ENCODE results near the gene NIN. TPM values are rescaled to one million over a fixed set of nuclear protein-coding genes. Genes with fewer than 3 reads are reported as not detected.

Gene NIN
- total and polyA plus RNA-seq, 11 donors, result 11.7 to 48.3 (median 25.0) TPM

- Histone ChIP-seq H3K4me1 (peaks cover 0 to 16% (median 4%) of the 10 kb centered on the region in 12 donors), H3K4me3 (no peak overlapping the region), H3K27ac (no peak overlapping the region), H3K27me3 (no peaks in the 10 kb centered on the region), H3K9me3 (no peaks in the 10 kb centered on the region), H3K36me3 (no peaks in the 10 kb centered on the region)
- TF ChIP-seq POLR2A (IDR thresholded peaks at IDR 0.05), result no peak
- no peak for TF ChIP-seq CTCF (IDR thresholded peaks at IDR 0.05)
- DNase-seq (no peak), ATAC-seq (no peak)
- intact Hi-C loops (cut with DNase I), result loop anchor here in 9 of 10 donors (5.0 to 10.0 kb wide), 6 partner anchors 72 to 262 kb away; no protein-coding TSS in a partner anchor
These were observed 33.3 kb upstream of the NIN start for GRCh38 chr14:50864237-50864636.

- no peak overlapping the region for H3K4me3 ChIP-seq
- intact Hi-C loops (cut with DNase I), result loop anchor here in 9 of 10 donors (5.0 to 10.0 kb wide), 6 partner anchors 70 to 260 kb away; no protein-coding TSS in a partner anchor
- 66 to 73% (median 70%) methylated on average over 4 of the region's 4 CpGs for WGBS, 4 donors
- ATAC-seq (no peak), DNase-seq (no peak)
- TF ChIP-seq CTCF (IDR thresholded peaks at IDR 0.05), result no peak
- TF ChIP-seq POLR2A (IDR thresholded peaks at IDR 0.05), result no peak
- no peaks in the 10 kb centered on the region for H3K27me3 ChIP-seq
- H3K9me3 ChIP-seq, result no peaks in the 10 kb centered on the region
- H3K27ac ChIP-seq, result no peak overlapping the region
- no peaks in the 10 kb centered on the region for H3K36me3 ChIP-seq
- peaks cover 0 to 18% (median 6%) of the 10 kb centered on the region in 12 donors for H3K4me1 ChIP-seq
These were observed 31.1 kb upstream of the NIN start for GRCh38 chr14:50862036-50862570.

GRCh38 chr14:50860478-50861086 lies 29.6 kb upstream of the NIN start:
- peak; percentile 64 to 78 (median 77) for DNase-seq
- H3K9me3 ChIP-seq, result no peaks in the 10 kb centered on the region
- H3K27ac ChIP-seq, result peak overlapping the region in 9 of 12 donors; percentile 8 to 86 (median 63)
- peak; percentile 57 to 82 (median 70) for ATAC-seq
- WGBS, 4 donors, result 3 to 6% (median 6%) methylated on average over 6 of the region's 6 CpGs
- H3K36me3 ChIP-seq, result no peaks in the 10 kb centered on the region
- H3K4me3 ChIP-seq, result peak overlapping the region; percentile 12 to 73 (median 56)
- peaks cover 0 to 14% (median 6%) of the 10 kb centered on the region in 12 donors for H3K4me1 ChIP-seq
- TF ChIP-seq POLR2A (IDR thresholded peaks at IDR 0.05), result no peak
- TF ChIP-seq CTCF (IDR thresholded peaks at IDR 0.05), result peak; percentile 66 to 86 (median 79)
- H3K27me3 ChIP-seq, result no peaks in the 10 kb centered on the region
- intact Hi-C loops (cut with DNase I), result loop anchor here in 9 of 10 donors (2.0 to 10.0 kb wide), 7 partner anchors 68 to 258 kb away; no protein-coding TSS in a partner anchor

GRCh38 chr14:50859296-50859624 lies 28.3 kb upstream of the NIN start:
- 0 to 3% (median 0%) methylated on average over 1 of the region's 1 CpG for WGBS, 4 donors
- H3K4me3 ChIP-seq, result peak overlapping the region in 11 of 12 donors; percentile 29 to 73 (median 56)
- no peaks in the 10 kb centered on the region for H3K9me3 ChIP-seq
- H3K36me3 ChIP-seq, result no peaks in the 10 kb centered on the region
- TF ChIP-seq POLR2A (IDR thresholded peaks at IDR 0.05), result no peak
- peak overlapping the region in 9 of 12 donors; percentile 8 to 86 (median 63) for H3K27ac ChIP-seq
- peaks cover 0 to 11% (median 6%) of the 10 kb centered on the region in 12 donors for H3K4me1 ChIP-seq
- DNase-seq (no peak), ATAC-seq (peak in 2 of 4 donors; percentile 4 to 21)
- intact Hi-C loops (cut with DNase I), result loop anchor here in 2 of 10 donors (5.0 kb wide), 1 partner anchor 77 kb away; no protein-coding TSS in a partner anchor
- H3K27me3 ChIP-seq, result no peaks in the 10 kb centered on the region
